PC-9 (cell line): ENCODE results near the gene SNX25. TPM values are rescaled to one million over a fixed set of nuclear protein-coding genes. Genes with fewer than 3 reads are reported as not detected.
"Not testable (repeated sequence)": the region's sequence is repeated elsewhere in the genome, so short reads cannot be mapped to it uniquely, and the experiment has no call there.

Experiments
- BruUV-seq: library from RNA; stranded (reverse); fragments of 400-500 nt; replicated peaks from 2 replicates; lab custom pipeline; 2021; lab: Mats Ljungman, UMichigan
- CTCF ChIA-PET: fragments of 300-600 bp; sonication (Branson Sonifier 250); formaldehyde crosslinking; loops from one replicate; lab custom pipeline; 2022; ENCODE audit warnings: antibody characterized with exemption; lab: Charles Lee
- POLR2A ChIA-PET: fragments of 300-600 bp; sonication (Branson Sonifier 250); formaldehyde crosslinking; loops from one replicate; lab custom pipeline; 2022; ENCODE audit warnings: antibody characterized with exemption; ENCODE audit not compliant: unreplicated experiment; lab: Charles Lee
- DNase-seq, 2 experiments: peaks; one replicate each; pipeline versions ENCODE4 v3.0.0 to v3.0.0-alpha.2; 2015 to 2022; ENCODE audit warnings: mixed read lengths in 1 of 2
- H2AFZ ChIP-seq: fragments of 200-600 bp; sonication (generic); 2 replicates; pipeline ENCODE4 v1.8.1; 2017; ENCODE audit warnings: antibody characterized with exemption
- H3F3A ChIP-seq: fragments of 200-600 bp; sonication (generic); 2 replicates; pipeline ENCODE4 v1.8.1; 2017; ENCODE audit warnings: antibody characterized with exemption, mild to moderate bottlenecking, low read depth; ENCODE audit not compliant: insufficient read depth
- H3K27ac ChIP-seq: fragments of 200-600 bp; sonication (generic); 2 replicates; pipeline ENCODE4 v1.6.1; 2016; ENCODE audit warnings: mixed run types
- H3K27me3 ChIP-seq: fragments of 200-600 bp; sonication (generic); 2 replicates; pipeline ENCODE4 v1.6.1; 2016; ENCODE audit warnings: low read depth, mixed run types; ENCODE audit not compliant: insufficient read depth
- H3K36me3 ChIP-seq: fragments of 200-600 bp; sonication (generic); 2 replicates; pipeline ENCODE4 v1.6.1; 2016; ENCODE audit warnings: low read depth, mixed run types
- H3K4me1 ChIP-seq: fragments of 200-600 bp; sonication (generic); replicated peaks from 2 replicates; pipeline ENCODE4 v1.6.1; 2016; ENCODE audit warnings: mixed run types; ENCODE audit not compliant: insufficient read depth
- H3K4me2 ChIP-seq: fragments of 200-600 bp; sonication (generic); 2 replicates; pipeline ENCODE4 v1.6.1; 2017; ENCODE audit warnings: mixed run types
- H3K4me3 ChIP-seq: fragments of 200-600 bp; sonication (generic); 2 replicates; pipeline ENCODE4 v1.6.1; 2016; ENCODE audit warnings: mixed run types
- H3K79me2 ChIP-seq: fragments of 200-600 bp; sonication (generic); 2 replicates; pipeline ENCODE4 v1.6.1; 2017; ENCODE audit warnings: low read depth, mixed run types
- H3K9me2 ChIP-seq: fragments of 200-600 bp; sonication (generic); 2 replicates; pipeline ENCODE4 v1.8.1; 2017; ENCODE audit warnings: mild to moderate bottlenecking; ENCODE audit not compliant: insufficient read depth
- H3K9me3 ChIP-seq: fragments of 200-600 bp; sonication (generic); 2 replicates; pipeline ENCODE4 v1.8.1; 2016; ENCODE audit warnings: low read depth; ENCODE audit not compliant: insufficient read depth
- H4K20me1 ChIP-seq: fragments of 200-600 bp; sonication (generic); 2 replicates; pipeline ENCODE4 v1.8.1; 2017; ENCODE audit not compliant: insufficient read depth
- CTCF ChIP-seq: fragments of 200-600 bp; sonication (generic); conservative IDR thresholded peaks from 2 replicates; pipeline ENCODE4 v1.6.1; 2017; ENCODE audit warnings: mixed run types, antibody characterized with exemption, mild to moderate bottlenecking, moderate library complexity
- EZH2 ChIP-seq: fragments of 200-600 bp; sonication (generic); IDR thresholded peaks from 2 replicates; pipeline ENCODE4 v1.8.0; 2017; ENCODE audit warnings: antibody characterized with exemption, low read depth
- intact Hi-C: fragments of 100-400 bp; cut with micrococcal nuclease; formaldehyde crosslinking; loops from one replicate; pipeline ENCODE4 v1.10.0; 2022; ENCODE audit not compliant: unreplicated experiment
- total RNA-seq: library from RNA; stranded (reverse); gene quantifications from 2 replicates; pipeline ENCODE4 v1.2.3, GENCODE V29; 2021

Gene SNX25
- total RNA-seq, 1 experiment from 2014 or later: 18.0 TPM

- no peaks in the 10 kb centered on the region for H3K36me3 ChIP-seq
- ChIA-PET CTCF (no interaction called here), POLR2A (interaction anchor here (0.6 kb wide), 1 partner anchor 163 kb away, joined by 4 read pairs; no protein-coding TSS in a partner anchor)
- TF ChIP-seq EZH2 (no peak), CTCF (no peak)
- no peaks in the 10 kb centered on the region for H3K9me3 ChIP-seq
- intact Hi-C loops: no loop called here
- H3K4me1 ChIP-seq: peaks cover 18% of the 10 kb centered on the region
- peak in 1 of 2 experiments; percentile 11 for DNase-seq
- H3K9me2 ChIP-seq: no peaks in the 10 kb centered on the region
- H3F3A ChIP-seq: peaks cover 6% of the 10 kb centered on the region
- no peak overlapping the region for H3K4me2 ChIP-seq
- BruUV-seq: no TSS peak
- H3K4me3 ChIP-seq: no peak overlapping the region
- no peak overlapping the region for H2AFZ ChIP-seq
- H3K79me2 ChIP-seq: no peaks in the 10 kb centered on the region
- H4K20me1 ChIP-seq: no peaks in the 10 kb centered on the region
- H3K27ac ChIP-seq: no peak overlapping the region
- H3K27me3 ChIP-seq: no peaks in the 10 kb centered on the region
These were observed 150.5 kb downstream of the SNX25 start for GRCh38 chr4:185359767-185360446.

GRCh38 chr4:185361872-185362271 lies 152.5 kb downstream of the SNX25 start:
- H4K20me1 ChIP-seq: no peaks in the 10 kb centered on the region
- H3K4me3 ChIP-seq: no peak overlapping the region
- no peak for DNase-seq
- no peaks in the 10 kb centered on the region for H3K36me3 ChIP-seq
- H3K9me3 ChIP-seq: no peaks in the 10 kb centered on the region
- H2AFZ ChIP-seq: no peak overlapping the region
- H3F3A ChIP-seq: peaks cover 6% of the 10 kb centered on the region
- no peak overlapping the region for H3K27ac ChIP-seq
- H3K4me2 ChIP-seq: no peak overlapping the region
- H3K79me2 ChIP-seq: no peaks in the 10 kb centered on the region
- no peaks in the 10 kb centered on the region for H3K9me2 ChIP-seq
- BruUV-seq: no TSS peak
- intact Hi-C loops: no loop called here
- CTCF ChIA-PET: no interaction called here
- H3K27me3 ChIP-seq: no peaks in the 10 kb centered on the region
- peaks cover 18% of the 10 kb centered on the region for H3K4me1 ChIP-seq
- TF ChIP-seq EZH2: no peak
- no peak for TF ChIP-seq CTCF
- POLR2A ChIA-PET: no interaction called here

- DNase-seq, H3K4me2 ChIP-seq, H3K79me2 ChIP-seq, POLR2A ChIA-PET, intact Hi-C loops, H3F3A ChIP-seq, BruUV-seq, H3K9me3 ChIP-seq, H3K4me3 ChIP-seq, CTCF ChIA-PET, H3K27ac ChIP-seq, H4K20me1 ChIP-seq, H3K36me3 ChIP-seq, H3K9me2 ChIP-seq, H2AFZ ChIP-seq, H3K27me3 ChIP-seq: not testable (repeated sequence)
- H3K4me1 ChIP-seq: peaks cover 18% of the 10 kb centered on the region
These were observed 153.2 kb downstream of the SNX25 start for GRCh38 chr4:185362570-185362969.

- H3K79me2 ChIP-seq: no peaks in the 10 kb centered on the region
- no peaks in the 10 kb centered on the region for H3K9me3 ChIP-seq
- H2AFZ ChIP-seq: no peak overlapping the region
- ChIA-PET CTCF (no interaction called here), POLR2A (no interaction called here)
- no peak for DNase-seq
- no TSS peak for BruUV-seq
- no peak overlapping the region for H3K4me2 ChIP-seq
- no peaks in the 10 kb centered on the region for H3K9me2 ChIP-seq
- no peaks in the 10 kb centered on the region for H4K20me1 ChIP-seq
- no peaks in the 10 kb centered on the region for H3K36me3 ChIP-seq
- intact Hi-C loops: no loop called here
- peaks cover 17% of the 10 kb centered on the region for H3K4me1 ChIP-seq
- no peak overlapping the region for H3K27ac ChIP-seq
- no peak overlapping the region for H3K4me3 ChIP-seq
- no peaks in the 10 kb centered on the region for H3K27me3 ChIP-seq
- TF ChIP-seq EZH2 (no peak), CTCF (no peak)
- H3F3A ChIP-seq: peaks cover under 1% of the 10 kb centered on the region
These were observed 153.9 kb downstream of the SNX25 start for GRCh38 chr4:185363251-185363650.
